AG04449 (cell line): ENCODE measurements around the gene C9.

Experiments
- CTCF ChIA-PET: fragments of 350-600 bp; formaldehyde crosslinking; extraction: SDS; loops from one replicate; lab custom pipeline; 2021; ENCODE audit warnings: antibody characterized with exemption; lab: Yijun Ruan, JAX
- POLR2A ChIA-PET: fragments of 400-600, 350-600 bp; formaldehyde crosslinking; extraction: SDS; loops from one replicate; lab custom pipeline; 2020; ENCODE audit warnings: antibody characterized with exemption, inconsistent platforms; lab: Yijun Ruan, JAX
- DNase-seq: peaks from one replicate; pipeline ENCODE4 v3.0.0-alpha.2; 2010; ENCODE audit warnings: low read depth, low spot score
- H3K4me3 ChIP-seq: 2 replicates; pipeline ENCODE4 v1.5.1; 2011; ENCODE audit warnings: low read depth, mild to moderate bottlenecking, control low read depth, low read length
- TF ChIP-seq, protein P1 (sequence below): IDR thresholded peaks from one replicate; pipeline ENCODE4 v1.5.1; 2011; ENCODE audit warnings: mild to moderate bottlenecking, moderate library complexity, low read length, control low read depth, inconsistent platforms; ENCODE audit not compliant: insufficient read depth; ENCODE audit errors: missing control alignments

Gene C9

DNA sequence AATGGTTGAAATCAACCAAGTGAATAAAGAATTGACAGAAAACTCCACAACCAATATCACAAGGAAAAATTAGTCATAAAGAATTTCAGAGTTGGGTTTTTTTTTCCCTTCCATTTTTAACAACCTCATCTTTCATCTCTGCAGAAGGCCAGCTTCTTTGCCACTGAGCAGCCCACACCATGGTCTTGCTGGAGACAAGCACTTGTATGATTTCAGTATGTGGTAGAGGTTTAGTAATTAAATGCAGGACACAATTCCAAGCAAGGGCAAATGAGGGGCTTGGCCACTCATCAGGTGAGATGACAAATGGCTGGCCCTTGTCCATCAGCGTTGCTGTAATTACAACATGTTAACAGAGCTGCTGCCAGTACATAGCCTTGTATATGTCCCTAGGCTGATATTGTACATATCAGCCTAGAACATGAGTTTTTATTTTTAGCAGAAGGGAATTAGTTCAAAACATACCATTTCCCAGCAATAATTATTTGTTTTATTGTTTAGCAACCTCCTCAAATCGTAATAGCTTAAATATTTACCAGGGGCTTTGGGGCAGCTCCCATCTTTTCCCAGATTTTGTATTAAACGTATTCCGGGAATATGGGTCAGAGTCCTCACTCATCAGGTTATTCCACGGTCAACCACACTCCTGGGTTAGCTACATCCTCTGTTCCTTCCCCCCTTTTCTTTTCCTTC is 5.0 kb upstream of the C9 start:
- CTCF ChIA-PET = interaction anchor here (1.4 to 2.3 kb wide), 3 partner anchors 33 to 202 kb away, joined by 3 to 18 read pairs (median 13); no protein-coding TSS in a partner anchor
- H3K4me3 ChIP-seq = no peak overlapping the region
- POLR2A ChIA-PET = interaction anchor here (1.1 kb wide), 1 partner anchor 54 kb away, joined by 3 read pairs; no protein-coding TSS in a partner anchor
- DNase-seq = no peak
- TF ChIP-seq, protein P1, sequence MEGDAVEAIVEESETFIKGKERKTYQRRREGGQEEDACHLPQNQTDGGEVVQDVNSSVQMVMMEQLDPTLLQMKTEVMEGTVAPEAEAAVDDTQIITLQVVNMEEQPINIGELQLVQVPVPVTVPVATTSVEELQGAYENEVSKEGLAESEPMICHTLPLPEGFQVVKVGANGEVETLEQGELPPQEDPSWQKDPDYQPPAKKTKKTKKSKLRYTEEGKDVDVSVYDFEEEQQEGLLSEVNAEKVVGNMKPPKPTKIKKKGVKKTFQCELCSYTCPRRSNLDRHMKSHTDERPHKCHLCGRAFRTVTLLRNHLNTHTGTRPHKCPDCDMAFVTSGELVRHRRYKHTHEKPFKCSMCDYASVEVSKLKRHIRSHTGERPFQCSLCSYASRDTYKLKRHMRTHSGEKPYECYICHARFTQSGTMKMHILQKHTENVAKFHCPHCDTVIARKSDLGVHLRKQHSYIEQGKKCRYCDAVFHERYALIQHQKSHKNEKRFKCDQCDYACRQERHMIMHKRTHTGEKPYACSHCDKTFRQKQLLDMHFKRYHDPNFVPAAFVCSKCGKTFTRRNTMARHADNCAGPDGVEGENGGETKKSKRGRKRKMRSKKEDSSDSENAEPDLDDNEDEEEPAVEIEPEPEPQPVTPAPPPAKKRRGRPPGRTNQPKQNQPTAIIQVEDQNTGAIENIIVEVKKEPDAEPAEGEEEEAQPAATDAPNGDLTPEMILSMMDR = no peak

DNA sequence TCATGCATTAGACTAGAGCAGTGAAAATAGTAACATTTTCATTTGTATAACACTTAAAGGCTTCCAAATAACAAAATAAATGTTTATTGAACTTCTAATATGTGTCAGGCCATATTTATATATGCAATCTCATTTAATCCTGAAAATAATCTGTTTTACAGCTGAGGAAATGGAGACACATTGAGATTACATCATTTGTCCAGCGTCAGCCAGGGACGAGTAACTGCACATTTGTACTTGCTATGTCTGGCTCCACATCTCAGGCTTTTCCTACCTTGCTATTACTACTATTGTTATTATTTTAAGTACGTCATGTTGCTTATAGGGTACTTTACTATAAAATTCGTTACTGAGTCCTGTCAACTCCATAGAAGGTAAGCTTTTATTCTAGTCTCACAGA is 3.8 kb upstream of the C9 start:
- POLR2A ChIA-PET = interaction anchor here (1.1 kb wide), 1 partner anchor 56 kb away, joined by 3 read pairs; no protein-coding TSS in a partner anchor
- CTCF ChIA-PET = interaction anchor here (0.9 to 2.3 kb wide), 3 partner anchors 9 to 203 kb away, joined by 3 to 18 read pairs (median 13); no protein-coding TSS in a partner anchor
- no peak for DNase-seq
- no peak overlapping the region for H3K4me3 ChIP-seq
- TF ChIP-seq, protein P1 = no peak

DNA sequence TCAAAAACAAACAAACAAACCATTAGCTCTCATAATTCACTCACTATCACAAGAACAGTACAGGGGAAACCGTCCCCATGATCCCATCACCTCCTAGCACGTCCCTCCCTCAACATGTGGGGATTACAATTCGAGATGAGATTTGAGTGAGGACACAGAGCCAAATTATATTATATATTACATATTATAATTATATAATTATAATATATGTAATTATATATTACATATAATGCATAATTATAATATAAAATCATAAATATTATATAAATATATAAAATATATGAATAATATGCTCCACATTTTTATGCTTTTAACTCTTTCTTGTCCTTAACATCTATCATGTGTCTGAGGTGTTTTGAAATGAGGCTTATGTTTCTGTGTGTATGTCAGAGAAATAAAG is 3.4 kb upstream of the C9 start:
- CTCF ChIA-PET = interaction anchor here (0.9 to 2.3 kb wide), 3 partner anchors 9 to 203 kb away, joined by 3 to 18 read pairs (median 13); no protein-coding TSS in a partner anchor
- POLR2A ChIA-PET = interaction anchor here (0.8 kb wide), 1 partner anchor 8 kb away, joined by 3 read pairs; no protein-coding TSS in a partner anchor
- no peak overlapping the region for H3K4me3 ChIP-seq
- TF ChIP-seq, protein P1 = no peak
- no peak for DNase-seq

DNA sequence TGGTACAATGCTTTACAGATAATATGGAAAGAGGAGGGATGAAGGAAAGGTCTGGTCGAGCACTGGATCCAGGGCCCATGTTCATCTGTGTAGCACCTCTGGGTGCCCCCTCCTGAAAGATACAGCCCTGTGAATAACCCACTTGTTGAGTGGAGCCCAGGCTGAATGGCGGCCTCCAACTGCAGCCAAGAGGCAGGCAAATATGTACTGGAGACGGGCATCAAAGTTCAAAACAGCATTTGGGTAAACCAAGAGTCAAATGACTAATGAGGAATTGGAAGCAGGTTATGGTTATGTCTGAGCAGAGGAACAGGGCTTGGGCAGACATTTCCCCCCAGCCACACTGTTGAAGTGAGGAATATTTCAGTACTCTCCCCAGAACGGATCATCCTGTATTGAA is 1.1 kb downstream of the C9 start:
- POLR2A ChIA-PET = interaction anchor here (1.3 kb wide), 1 partner anchor 62 kb away, joined by 4 read pairs; the partner anchor contains the start of gene DAB2
- no peak overlapping the region for H3K4me3 ChIP-seq
- no peak for DNase-seq
- TF ChIP-seq, protein P1 = no peak
- CTCF ChIA-PET = interaction anchor here (0.8 to 2.8 kb wide), 6 partner anchors 10 to 283 kb away, joined by 3 to 12 read pairs (median 4); no protein-coding TSS in a partner anchor

DNA sequence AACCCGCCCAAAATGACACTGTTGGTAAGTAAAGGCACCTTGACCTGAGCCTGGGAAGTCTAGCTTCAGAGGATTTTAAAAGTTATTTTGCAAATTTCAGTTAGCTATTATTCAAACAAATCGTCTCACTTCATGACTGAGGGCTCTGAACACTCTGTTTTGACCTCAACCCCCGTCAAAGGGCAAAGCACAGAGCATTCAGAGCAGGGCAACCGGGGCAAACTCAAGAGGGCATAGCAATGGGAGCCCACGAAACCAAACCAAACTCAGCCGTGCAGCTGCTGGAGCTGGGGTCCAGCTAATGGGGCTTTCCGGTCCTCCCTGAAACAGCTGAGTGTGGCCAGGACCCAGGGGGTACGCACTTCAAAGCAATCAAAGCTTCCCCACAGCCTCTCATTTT is 1.6 kb downstream of the C9 start:
- H3K4me3 ChIP-seq = no peak overlapping the region
- TF ChIP-seq, protein P1 = no peak
- CTCF ChIA-PET = interaction anchor here (0.6 to 2.8 kb wide), 8 partner anchors 9 to 282 kb away, joined by 3 to 12 read pairs (median 4); no protein-coding TSS in a partner anchor
- POLR2A ChIA-PET = interaction anchor here (1.3 kb wide), 1 partner anchor 62 kb away, joined by 4 read pairs; the partner anchor contains the start of gene DAB2
- DNase-seq = no peak

DNA sequence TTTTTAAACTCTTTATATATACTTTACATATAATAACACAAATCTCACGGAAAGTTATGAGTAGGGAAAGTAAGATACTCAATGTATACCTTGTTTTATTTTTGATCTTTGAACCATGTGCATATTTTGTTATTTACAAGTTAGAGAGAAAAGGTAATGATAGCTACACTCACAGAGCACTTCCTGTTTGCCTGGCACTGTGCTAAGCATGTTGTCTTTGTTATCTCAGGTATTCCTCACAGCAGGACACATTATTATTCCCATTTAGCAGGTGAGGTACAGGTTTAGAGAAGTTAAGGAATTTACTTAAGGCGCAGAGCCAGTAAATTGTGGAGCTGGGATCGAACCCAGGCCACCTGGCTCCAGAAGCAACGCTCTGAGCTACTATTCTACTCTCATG is 3.0 kb downstream of the C9 start:
- no peak overlapping the region for H3K4me3 ChIP-seq
- ChIA-PET CTCF (interaction anchor here (2.1 to 2.8 kb wide), 2 partner anchors 143 to 187 kb away, joined by 8 to 12 read pairs; no protein-coding TSS in a partner anchor), POLR2A (no interaction called here)
- DNase-seq = no peak
- TF ChIP-seq, protein P1 = no peak
